Measurements from ENCODE around the gene CARD6. TPM values are rescaled to one million over a fixed set of nuclear protein-coding genes. Genes with fewer than 3 reads are reported as not detected.

The CARD6 gene
- total and polyA plus RNA-seq, 2 of the 13 experiments (the other 11 are each of a cell fraction or from before 2014, with no cell fraction given), result 0.33 to 1.4 TPM

DNA sequence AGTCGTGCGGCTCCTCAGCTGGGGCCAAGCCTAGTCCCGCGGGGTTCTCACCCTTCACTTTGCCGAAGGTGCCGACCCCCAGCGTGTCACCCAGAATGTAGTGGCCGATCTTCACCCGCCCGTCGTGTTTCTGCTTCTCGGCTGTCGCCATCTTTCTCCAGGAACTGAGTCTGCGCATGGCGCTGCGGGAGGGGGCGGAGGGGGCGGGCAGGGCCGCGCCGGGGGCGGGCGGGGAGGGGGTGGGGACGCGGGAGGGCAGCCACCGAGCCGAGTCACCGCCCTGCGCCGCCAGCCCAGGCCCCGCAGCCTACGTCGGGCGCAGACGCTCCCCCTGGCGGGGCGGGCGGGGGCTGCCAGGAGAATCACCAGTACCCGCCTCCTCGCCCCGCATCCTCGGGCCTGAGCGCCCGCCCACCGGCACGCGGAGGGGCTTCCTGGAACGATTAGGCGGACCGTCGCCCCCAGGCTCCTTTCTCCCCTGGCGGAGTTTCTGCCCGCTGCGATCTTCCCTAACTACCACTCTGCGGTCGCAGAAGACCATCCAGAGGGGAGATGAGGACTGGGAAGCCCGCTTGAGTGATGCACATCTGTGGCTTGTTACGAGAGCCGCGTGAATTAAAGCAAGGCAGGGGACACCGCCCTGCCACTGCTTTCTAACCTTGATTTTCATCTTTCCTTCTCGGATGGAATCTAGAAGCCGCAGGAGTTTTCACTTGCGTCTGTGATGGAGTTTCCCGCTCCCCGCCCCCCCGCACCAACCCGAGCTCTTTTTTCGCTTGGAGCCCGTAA is 43.0 kb upstream of the CARD6 start, which contains the start of gene PRKAA1 (continued):
- 0 out of 2 replicates have a peak, but pooled peaks have one; percentile 46 for TF ChIP-seq GFI1 (CRISPR knock-in tag; IDR thresholded peaks at IDR 0.05; ENCODE audit: borderline replicate concordance)
- no peak for TF ChIP-seq NPAS2 (CRISPR knock-in tag; IDR thresholded peaks at IDR 0.05; ENCODE audit: borderline replicate concordance)
- TF ChIP-seq, protein P1, sequence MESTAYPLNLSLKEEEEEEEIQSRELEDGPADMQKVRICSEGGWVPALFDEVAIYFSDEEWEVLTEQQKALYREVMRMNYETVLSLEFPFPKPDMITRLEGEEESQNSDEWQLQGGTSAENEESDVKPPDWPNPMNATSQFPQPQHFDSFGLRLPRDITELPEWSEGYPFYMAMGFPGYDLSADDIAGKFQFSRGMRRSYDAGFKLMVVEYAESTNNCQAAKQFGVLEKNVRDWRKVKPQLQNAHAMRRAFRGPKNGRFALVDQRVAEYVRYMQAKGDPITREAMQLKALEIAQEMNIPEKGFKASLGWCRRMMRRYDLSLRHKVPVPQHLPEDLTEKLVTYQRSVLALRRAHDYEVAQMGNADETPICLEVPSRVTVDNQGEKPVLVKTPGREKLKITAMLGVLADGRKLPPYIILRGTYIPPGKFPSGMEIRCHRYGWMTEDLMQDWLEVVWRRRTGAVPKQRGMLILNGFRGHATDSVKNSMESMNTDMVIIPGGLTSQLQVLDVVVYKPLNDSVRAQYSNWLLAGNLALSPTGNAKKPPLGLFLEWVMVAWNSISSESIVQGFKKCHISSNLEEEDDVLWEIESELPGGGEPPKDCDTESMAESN (CRISPR knock-in tag; conservative IDR thresholded peaks at IDR 0.05), result no peak
- TF ChIP-seq ZNF496 (CRISPR knock-in tag; IDR thresholded peaks at IDR 0.05; ENCODE audit: insufficient replicate concordance), result no peak
- TF ChIP-seq MBNL3 (CRISPR knock-in tag; conservative IDR thresholded peaks at IDR 0.05), result no peak
- TF ChIP-seq, protein P2, sequence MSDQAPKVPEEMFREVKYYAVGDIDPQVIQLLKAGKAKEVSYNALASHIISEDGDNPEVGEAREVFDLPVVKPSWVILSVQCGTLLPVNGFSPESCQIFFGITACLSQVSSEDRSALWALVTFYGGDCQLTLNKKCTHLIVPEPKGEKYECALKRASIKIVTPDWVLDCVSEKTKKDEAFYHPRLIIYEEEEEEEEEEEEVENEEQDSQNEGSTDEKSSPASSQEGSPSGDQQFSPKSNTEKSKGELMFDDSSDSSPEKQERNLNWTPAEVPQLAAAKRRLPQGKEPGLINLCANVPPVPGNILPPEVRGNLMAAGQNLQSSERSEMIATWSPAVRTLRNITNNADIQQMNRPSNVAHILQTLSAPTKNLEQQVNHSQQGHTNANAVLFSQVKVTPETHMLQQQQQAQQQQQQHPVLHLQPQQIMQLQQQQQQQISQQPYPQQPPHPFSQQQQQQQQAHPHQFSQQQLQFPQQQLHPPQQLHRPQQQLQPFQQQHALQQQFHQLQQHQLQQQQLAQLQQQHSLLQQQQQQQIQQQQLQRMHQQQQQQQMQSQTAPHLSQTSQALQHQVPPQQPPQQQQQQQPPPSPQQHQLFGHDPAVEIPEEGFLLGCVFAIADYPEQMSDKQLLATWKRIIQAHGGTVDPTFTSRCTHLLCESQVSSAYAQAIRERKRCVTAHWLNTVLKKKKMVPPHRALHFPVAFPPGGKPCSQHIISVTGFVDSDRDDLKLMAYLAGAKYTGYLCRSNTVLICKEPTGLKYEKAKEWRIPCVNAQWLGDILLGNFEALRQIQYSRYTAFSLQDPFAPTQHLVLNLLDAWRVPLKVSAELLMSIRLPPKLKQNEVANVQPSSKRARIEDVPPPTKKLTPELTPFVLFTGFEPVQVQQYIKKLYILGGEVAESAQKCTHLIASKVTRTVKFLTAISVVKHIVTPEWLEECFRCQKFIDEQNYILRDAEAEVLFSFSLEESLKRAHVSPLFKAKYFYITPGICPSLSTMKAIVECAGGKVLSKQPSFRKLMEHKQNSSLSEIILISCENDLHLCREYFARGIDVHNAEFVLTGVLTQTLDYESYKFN (CRISPR knock-in tag; conservative IDR thresholded peaks at IDR 0.05), result peak; percentile 17; the same call in 1 of the 2 replicates
- no peak; the same call in 1 of the 2 replicates for TF ChIP-seq ETV5 (CRISPR knock-in tag; IDR thresholded peaks at IDR 0.05; ENCODE audit: borderline replicate concordance)
- TF ChIP-seq, protein P3, sequence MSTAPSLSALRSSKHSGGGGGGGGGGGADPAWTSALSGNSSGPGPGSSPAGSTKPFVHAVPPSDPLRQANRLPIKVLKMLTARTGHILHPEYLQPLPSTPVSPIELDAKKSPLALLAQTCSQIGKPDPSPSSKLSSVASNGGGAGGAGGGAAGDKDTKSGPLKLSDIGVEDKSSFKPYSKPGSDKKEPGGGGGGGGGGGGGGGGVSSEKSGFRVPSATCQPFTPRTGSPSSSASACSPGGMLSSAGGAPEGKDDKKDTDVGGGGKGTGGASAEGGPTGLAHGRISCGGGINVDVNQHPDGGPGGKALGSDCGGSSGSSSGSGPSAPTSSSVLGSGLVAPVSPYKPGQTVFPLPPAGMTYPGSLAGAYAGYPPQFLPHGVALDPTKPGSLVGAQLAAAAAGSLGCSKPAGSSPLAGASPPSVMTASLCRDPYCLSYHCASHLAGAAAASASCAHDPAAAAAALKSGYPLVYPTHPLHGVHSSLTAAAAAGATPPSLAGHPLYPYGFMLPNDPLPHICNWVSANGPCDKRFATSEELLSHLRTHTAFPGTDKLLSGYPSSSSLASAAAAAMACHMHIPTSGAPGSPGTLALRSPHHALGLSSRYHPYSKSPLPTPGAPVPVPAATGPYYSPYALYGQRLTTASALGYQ (CRISPR knock-in tag; IDR thresholded peaks at IDR 0.05), result no peak; the same call in 1 of the 2 replicates
- TF ChIP-seq, protein P4, sequence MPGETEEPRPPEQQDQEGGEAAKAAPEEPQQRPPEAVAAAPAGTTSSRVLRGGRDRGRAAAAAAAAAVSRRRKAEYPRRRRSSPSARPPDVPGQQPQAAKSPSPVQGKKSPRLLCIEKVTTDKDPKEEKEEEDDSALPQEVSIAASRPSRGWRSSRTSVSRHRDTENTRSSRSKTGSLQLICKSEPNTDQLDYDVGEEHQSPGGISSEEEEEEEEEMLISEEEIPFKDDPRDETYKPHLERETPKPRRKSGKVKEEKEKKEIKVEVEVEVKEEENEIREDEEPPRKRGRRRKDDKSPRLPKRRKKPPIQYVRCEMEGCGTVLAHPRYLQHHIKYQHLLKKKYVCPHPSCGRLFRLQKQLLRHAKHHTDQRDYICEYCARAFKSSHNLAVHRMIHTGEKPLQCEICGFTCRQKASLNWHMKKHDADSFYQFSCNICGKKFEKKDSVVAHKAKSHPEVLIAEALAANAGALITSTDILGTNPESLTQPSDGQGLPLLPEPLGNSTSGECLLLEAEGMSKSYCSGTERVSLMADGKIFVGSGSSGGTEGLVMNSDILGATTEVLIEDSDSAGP (CRISPR knock-in tag; IDR thresholded peaks at IDR 0.05; ENCODE audit: borderline replicate concordance), result peak; percentile 69
- TF ChIP-seq, protein P5, sequence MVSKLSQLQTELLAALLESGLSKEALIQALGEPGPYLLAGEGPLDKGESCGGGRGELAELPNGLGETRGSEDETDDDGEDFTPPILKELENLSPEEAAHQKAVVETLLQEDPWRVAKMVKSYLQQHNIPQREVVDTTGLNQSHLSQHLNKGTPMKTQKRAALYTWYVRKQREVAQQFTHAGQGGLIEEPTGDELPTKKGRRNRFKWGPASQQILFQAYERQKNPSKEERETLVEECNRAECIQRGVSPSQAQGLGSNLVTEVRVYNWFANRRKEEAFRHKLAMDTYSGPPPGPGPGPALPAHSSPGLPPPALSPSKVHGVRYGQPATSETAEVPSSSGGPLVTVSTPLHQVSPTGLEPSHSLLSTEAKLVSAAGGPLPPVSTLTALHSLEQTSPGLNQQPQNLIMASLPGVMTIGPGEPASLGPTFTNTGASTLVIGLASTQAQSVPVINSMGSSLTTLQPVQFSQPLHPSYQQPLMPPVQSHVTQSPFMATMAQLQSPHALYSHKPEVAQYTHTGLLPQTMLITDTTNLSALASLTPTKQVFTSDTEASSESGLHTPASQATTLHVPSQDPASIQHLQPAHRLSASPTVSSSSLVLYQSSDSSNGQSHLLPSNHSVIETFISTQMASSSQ (IDR thresholded peaks at IDR 0.05; ENCODE audit: low read depth), result no peak
- TF ChIP-seq, protein P5 (CRISPR knock-in tag; IDR thresholded peaks at IDR 0.05; ENCODE audit: borderline replicate concordance), result peak; percentile 66; the same call in 1 of the 2 replicates
- TF ChIP-seq KDM4B (CRISPR knock-in tag; IDR thresholded peaks at IDR 0.05), result no peak
- peak; percentile 58; the same call in 1 of the 2 replicates for TF ChIP-seq KDM5A (IDR thresholded peaks at IDR 0.05; ENCODE audit: borderline replicate concordance, low read length)
